CD14-positive monocyte (primary cell): ENCODE measurements around the gene TRIM9. TPM values are rescaled to one million over a fixed set of nuclear protein-coding genes. Genes with fewer than 3 reads are reported as not detected.

Experiments
- DNase-seq, 3 donors: peaks; one replicate each; pipeline ENCODE4 v3.0.0-alpha.2; 2011 to 2022
- H2AFZ ChIP-seq: 2 replicates; pipeline ENCODE4 v1.6.0; 2012; ENCODE audit warnings: mild to moderate bottlenecking, low read depth, low read length, inconsistent platforms; ENCODE audit not compliant: insufficient read depth, poor library complexity, severe bottlenecking
- H3K27ac ChIP-seq, 2 donors: 1 replicate in 1 of 2; 2 replicates in 1 of 2; pipeline ENCODE4 v1.5.1; 2012 to 2013; ENCODE audit warnings: low read length in 2 of 2, control low read depth in 1 of 2, inconsistent platforms in 1 of 2, low read depth in 1 of 2, mild to moderate bottlenecking in 1 of 2
- H3K27me3 ChIP-seq, 2 donors: one replicate each; pipeline versions ENCODE4 v1.6.0 to v1.6.1; 2011 to 2013; ENCODE audit warnings: low read length in 2 of 2; ENCODE audit not compliant: control insufficient read depth in 2 of 2, insufficient read depth in 2 of 2
- H3K36me3 ChIP-seq, 2 donors: replicated peaks in 1 of 2; 1 replicate in 1 of 2; 2 replicates in 1 of 2; pipeline versions ENCODE4 v1.5.1 to v1.6.1; 2012 to 2013; ENCODE audit warnings: low read length in 2 of 2, control low read depth in 1 of 2, inconsistent platforms in 1 of 2, mild to moderate bottlenecking in 1 of 2; ENCODE audit not compliant: insufficient read depth in 2 of 2, control insufficient read depth in 1 of 2
- H3K4me1 ChIP-seq, 2 donors: 1 replicate in 1 of 2; 2 replicates in 1 of 2; pipeline versions ENCODE4 v1.5.1 to v1.6.1; 2012 to 2013; ENCODE audit warnings: low read length in 2 of 2, control low read depth in 1 of 2, inconsistent platforms in 1 of 2, mild to moderate bottlenecking in 1 of 2, moderate library complexity in 1 of 2; ENCODE audit not compliant: insufficient read depth in 2 of 2, control insufficient read depth in 1 of 2
- H3K4me2 ChIP-seq: replicated peaks from 2 replicates; pipeline ENCODE3; 2012; ENCODE audit warnings: low read length, moderate library complexity, mild to moderate bottlenecking; ENCODE audit not compliant: poor library complexity, severe bottlenecking; ENCODE audit errors: extremely low read depth
- H3K4me3 ChIP-seq, 3 experiments: fragments of 200-600 bp in 1 of 3; sonication (generic) in 1 of 3; replicated peaks in 1 of 3; 1 replicate in 2 of 3; 2 replicates in 1 of 3; pipeline ENCODE4 v1.5.1; 2011 to 2013; ENCODE audit warnings: low read length in 3 of 3, mild to moderate bottlenecking in 3 of 3, control low read depth in 2 of 3, low read depth in 2 of 3, inconsistent platforms in 1 of 3, moderate library complexity in 1 of 3
- H3K79me2 ChIP-seq: 2 replicates; pipeline ENCODE4 v1.6.0; 2012; ENCODE audit warnings: mild to moderate bottlenecking, control low read depth, inconsistent platforms, low read length, moderate library complexity; ENCODE audit not compliant: insufficient read depth
- H3K9ac ChIP-seq: 2 replicates; pipeline ENCODE4 v1.6.0; 2017; ENCODE audit warnings: low read length, mild to moderate bottlenecking; ENCODE audit not compliant: insufficient read depth, poor library complexity, severe bottlenecking
- H3K9me3 ChIP-seq, 2 donors: replicated peaks in 1 of 2; 1 replicate in 1 of 2; 2 replicates in 1 of 2; pipeline versions ENCODE4 v1.5.1 to v1.6.1; 2012 to 2013; ENCODE audit warnings: low read length in 2 of 2, control low read depth in 1 of 2; ENCODE audit not compliant: control insufficient read depth in 1 of 2, insufficient read depth in 1 of 2
- H4K20me1 ChIP-seq: 2 replicates; pipeline ENCODE4 v1.6.0; 2012; ENCODE audit warnings: mild to moderate bottlenecking, low read length, control low read depth, moderate library complexity; ENCODE audit not compliant: insufficient read depth
- H3K27ac Mint-ChIP-seq, 7 donors: one replicate each; pipeline ENCODE4 v1.8.0; 2020; ENCODE audit warnings: mild to moderate bottlenecking in 7 of 7, mixed read lengths in 7 of 7, moderate library complexity in 6 of 7, inconsistent platforms in 2 of 7
- H3K27me3 Mint-ChIP-seq, 3 donors: one replicate each; pipeline ENCODE4 v1.8.0; 2021 to 2022; ENCODE audit warnings: low read depth in 3 of 3, mild to moderate bottlenecking in 3 of 3, mixed read lengths in 3 of 3, moderate library complexity in 3 of 3, inconsistent platforms in 1 of 3
- H3K36me3 Mint-ChIP-seq, 2 donors: one replicate each; pipeline ENCODE4 v1.8.0; 2020; ENCODE audit warnings: mixed read lengths in 2 of 2, inconsistent platforms in 1 of 2, mild to moderate bottlenecking in 1 of 2
- H3K4me1 Mint-ChIP-seq: one replicate; pipeline ENCODE4 v1.8.0; 2020; ENCODE audit warnings: mild to moderate bottlenecking, mixed read lengths
- H3K4me3 Mint-ChIP-seq, 2 donors: one replicate each; pipeline ENCODE4 v1.8.0; 2020; ENCODE audit warnings: mild to moderate bottlenecking in 2 of 2, mixed read lengths in 2 of 2, moderate library complexity in 1 of 2
- H3K9me3 Mint-ChIP-seq, 7 donors: one replicate each; pipeline ENCODE4 v1.8.0; 2020 to 2022; ENCODE audit warnings: mixed read lengths in 7 of 7, mild to moderate bottlenecking in 6 of 7, moderate library complexity in 6 of 7, inconsistent platforms in 2 of 7
- WGBS: methylation state at CpG from one replicate; pipeline ENCODE4 v1.1.5; 2013; ENCODE audit warnings: missing lambda C conversion rate; ENCODE audit not compliant: insufficient coverage; 5-methylcytosine and 5-hydroxymethylcytosine counted together
- intact Hi-C, 2 donors: fragments of 100-400 bp; cut with micrococcal nuclease; formaldehyde crosslinking; loops; one replicate each; pipeline versions ENCODE4 v1.15.0 to v1.15.1; 2023
- polyA plus RNA-seq, 3 donors: library from polyadenylated mRNA; depleted of rRNA in 1 of 3; unstranded in 2 of 3; stranded (reverse) in 1 of 3; fragments of 300-500 nt in 2 of 3; fragments of >200 nt in 1 of 3; fragmentation: Illumina TruSeq in 2 of 3; gene quantifications; 1 replicate in 2 of 3; 2 replicates in 1 of 3; pipeline ENCODE4 v1.2.3, GENCODE V29; 2012 to 2021
- TF ChIP-seq, protein P1 (sequence below): fragments of 200-600 bp; IDR thresholded peaks from one replicate; pipeline ENCODE4 v1.8.0; 2022; ENCODE audit warnings: antibody characterized with exemption, mild to moderate bottlenecking

Gene TRIM9
- polyA plus RNA-seq, 3 donors: 0.01 TPM; not detected in 2

DNA sequence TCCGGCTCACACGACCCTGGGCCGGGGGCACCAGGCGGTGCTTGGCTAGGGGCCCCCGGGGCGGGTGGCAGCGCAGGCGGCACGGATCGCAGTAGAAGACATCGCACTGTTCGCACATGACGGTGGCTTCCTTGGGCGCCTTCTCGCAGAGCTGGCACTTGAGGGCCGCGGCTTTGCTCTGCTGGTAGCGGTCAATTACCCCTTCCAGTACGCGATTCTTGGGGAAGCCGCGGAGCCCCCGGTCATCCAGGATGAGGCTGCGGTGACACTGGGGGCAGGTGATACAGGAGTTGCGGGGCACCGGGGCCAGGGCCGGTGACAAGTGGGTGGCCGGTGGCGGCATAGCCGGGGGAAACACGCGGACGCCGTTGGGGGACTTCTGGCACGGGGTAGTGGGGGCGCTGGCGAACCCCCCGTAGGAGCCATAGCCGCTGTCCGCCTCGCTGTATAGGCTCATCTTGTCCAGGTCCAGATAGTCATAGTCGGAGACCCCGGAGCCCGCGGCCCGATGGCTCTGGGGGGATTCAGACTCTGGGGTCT lies 553 bp downstream of the TRIM9 start:
- peaks cover 4 to 10% of the 10 kb centered on the region in 2 donors for H3K9me3 ChIP-seq
- H3K27me3 ChIP-seq: peaks cover 29 to 58% of the 10 kb centered on the region in 2 donors
- no peak for DNase-seq
- Mint-ChIP-seq H3K9me3 (peaks cover 0 to 20% (median 4%) of the 10 kb centered on the region in 7 donors), H3K4me1 (peaks cover 27% of the 10 kb centered on the region), H3K27me3 (peaks cover 46 to 50% (median 49%) of the 10 kb centered on the region in 3 donors), H3K36me3 (peaks cover 3 to 9% of the 10 kb centered on the region in 2 donors), H3K4me3 (peak overlapping the region; percentile 84 to 96), H3K27ac (peak overlapping the region in 1 of 7 donors; percentile 35)
- under 1% methylated on average over 45 of the region's 46 CpGs for WGBS
- intact Hi-C loops: no loop called here
- no peak overlapping the region for H3K27ac ChIP-seq
- peak overlapping the region; percentile 82 for H2AFZ ChIP-seq
- H3K36me3 ChIP-seq: no peaks in the 10 kb centered on the region
- no peaks in the 10 kb centered on the region for H3K79me2 ChIP-seq
- TF ChIP-seq, protein P1, sequence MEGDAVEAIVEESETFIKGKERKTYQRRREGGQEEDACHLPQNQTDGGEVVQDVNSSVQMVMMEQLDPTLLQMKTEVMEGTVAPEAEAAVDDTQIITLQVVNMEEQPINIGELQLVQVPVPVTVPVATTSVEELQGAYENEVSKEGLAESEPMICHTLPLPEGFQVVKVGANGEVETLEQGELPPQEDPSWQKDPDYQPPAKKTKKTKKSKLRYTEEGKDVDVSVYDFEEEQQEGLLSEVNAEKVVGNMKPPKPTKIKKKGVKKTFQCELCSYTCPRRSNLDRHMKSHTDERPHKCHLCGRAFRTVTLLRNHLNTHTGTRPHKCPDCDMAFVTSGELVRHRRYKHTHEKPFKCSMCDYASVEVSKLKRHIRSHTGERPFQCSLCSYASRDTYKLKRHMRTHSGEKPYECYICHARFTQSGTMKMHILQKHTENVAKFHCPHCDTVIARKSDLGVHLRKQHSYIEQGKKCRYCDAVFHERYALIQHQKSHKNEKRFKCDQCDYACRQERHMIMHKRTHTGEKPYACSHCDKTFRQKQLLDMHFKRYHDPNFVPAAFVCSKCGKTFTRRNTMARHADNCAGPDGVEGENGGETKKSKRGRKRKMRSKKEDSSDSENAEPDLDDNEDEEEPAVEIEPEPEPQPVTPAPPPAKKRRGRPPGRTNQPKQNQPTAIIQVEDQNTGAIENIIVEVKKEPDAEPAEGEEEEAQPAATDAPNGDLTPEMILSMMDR: no peak
- peak overlapping the region; percentile 92 for H3K4me2 ChIP-seq
- no peaks in the 10 kb centered on the region for H4K20me1 ChIP-seq
- H3K4me1 ChIP-seq: peaks cover 25 to 31% of the 10 kb centered on the region in 2 donors
- peak overlapping the region; percentile 45 to 84 (median 54) for H3K4me3 ChIP-seq
- peak overlapping the region; percentile 42 for H3K9ac ChIP-seq

DNA sequence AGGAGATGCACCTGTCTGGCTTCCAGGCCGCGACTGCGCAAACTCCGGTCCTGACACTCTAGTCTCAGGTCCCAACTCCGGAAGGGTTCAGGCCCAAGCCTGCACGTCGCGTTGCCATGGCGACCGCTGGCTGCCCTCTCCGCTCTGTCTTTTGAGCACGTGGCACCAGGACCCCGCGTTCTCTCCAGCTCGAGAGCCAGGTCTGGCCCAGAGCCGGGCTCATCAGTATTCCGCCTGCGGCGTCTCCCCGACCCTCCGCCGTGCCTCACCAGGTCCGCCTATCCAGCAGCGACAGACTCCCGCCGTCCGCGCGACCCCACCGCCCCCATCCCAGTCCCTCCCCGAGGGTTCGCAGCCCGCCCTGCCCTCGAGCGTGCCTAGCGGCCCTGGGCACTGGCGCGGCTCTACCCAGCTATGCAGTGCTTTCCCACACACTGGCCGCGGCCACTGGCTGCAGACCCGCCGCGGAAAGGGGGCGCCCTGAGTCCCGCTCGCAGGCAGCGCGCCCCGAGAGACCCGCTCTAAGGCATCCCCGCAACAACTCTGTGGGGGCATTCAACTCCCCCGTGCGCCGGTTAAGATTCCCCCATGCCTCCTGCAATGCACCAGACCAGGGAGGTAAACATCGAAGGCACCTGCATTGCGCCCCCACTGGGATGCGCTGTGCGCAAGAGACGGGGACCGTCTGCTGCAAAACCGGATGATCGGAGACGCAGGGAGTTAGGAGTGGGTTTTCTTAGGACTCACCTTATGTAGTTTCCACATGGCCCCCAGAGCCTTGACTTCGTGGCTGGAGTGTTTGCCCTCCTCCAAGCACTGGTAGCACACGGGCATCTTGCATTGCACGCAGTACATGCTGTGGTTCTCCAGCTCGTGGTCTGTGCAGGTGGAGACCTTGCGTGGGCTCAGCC lies 1.3 kb downstream of the TRIM9 start:
- no peaks in the 10 kb centered on the region for H3K36me3 ChIP-seq
- WGBS: 14% methylated on average over 67 of the region's 68 CpGs
- Mint-ChIP-seq H3K9me3 (peaks cover 0 to 20% (median 4%) of the 10 kb centered on the region in 7 donors), H3K4me3 (peak overlapping the region; percentile 84 to 96), H3K27me3 (peaks cover 45 to 49% (median 49%) of the 10 kb centered on the region in 3 donors), H3K27ac (no peak overlapping the region), H3K4me1 (peaks cover 27% of the 10 kb centered on the region), H3K36me3 (peaks cover 3 to 9% of the 10 kb centered on the region in 2 donors)
- peaks cover 25 to 31% of the 10 kb centered on the region in 2 donors for H3K4me1 ChIP-seq
- peaks cover 4 to 10% of the 10 kb centered on the region in 2 donors for H3K9me3 ChIP-seq
- intact Hi-C loops: no loop called here
- no peaks in the 10 kb centered on the region for H4K20me1 ChIP-seq
- DNase-seq: no peak
- H3K9ac ChIP-seq: no peak overlapping the region
- H3K27ac ChIP-seq: no peak overlapping the region
- TF ChIP-seq, protein P1: no peak
- H3K4me3 ChIP-seq: peak overlapping the region in 2 of 3 experiments; percentile 54 to 84
- H3K79me2 ChIP-seq: no peaks in the 10 kb centered on the region
- H3K27me3 ChIP-seq: peaks cover 29 to 58% of the 10 kb centered on the region in 2 donors
- peak overlapping the region; percentile 92 for H3K4me2 ChIP-seq
- H2AFZ ChIP-seq: peak overlapping the region; percentile 82
